Measurements from ENCODE around the gene CD63.

Gene CD63

DNA sequence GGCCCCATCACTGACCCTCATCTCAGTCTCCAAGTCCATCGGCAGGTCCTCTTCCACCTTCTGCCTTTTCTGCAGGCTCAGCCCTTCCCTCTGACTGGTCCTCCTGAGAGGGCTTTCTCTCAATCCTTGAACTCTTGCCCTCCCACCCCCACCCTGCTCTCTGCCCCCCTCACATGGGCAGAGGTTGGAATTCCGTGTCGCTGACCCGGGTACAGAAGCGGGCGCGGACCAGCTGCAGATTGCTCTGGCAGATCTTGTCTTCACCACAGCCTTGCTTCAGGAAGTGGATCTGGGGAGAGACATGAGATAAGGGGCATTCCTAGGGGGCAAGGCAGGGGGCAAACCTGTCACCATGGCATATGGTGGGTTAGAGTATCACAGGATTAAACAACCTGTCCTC is 33.5 kb downstream of the CD63 start:
- in situ Hi-C loops (cut with HindIII; ENCODE audit: low pct_unique_long_range_greater_than_20kb, low sequenced_read_pairs), result no loop called here
- DNase-seq (ENCODE audit: low read depth in 1 of 2, low spot score in 1 of 2), result no peak
- TF ChIP-seq JUND (IDR thresholded peaks at IDR 0.05; ENCODE audit: low read depth), result no peak

- TF ChIP-seq JUND (IDR thresholded peaks at IDR 0.05; ENCODE audit: low read depth), result no peak
- no peak for DNase-seq (ENCODE audit: low read depth in 1 of 2, low spot score in 1 of 2)
- in situ Hi-C loops (cut with HindIII; ENCODE audit: low pct_unique_long_range_greater_than_20kb, low sequenced_read_pairs), result no loop called here
Observed at GRCh38 chr12:55694651-55695050, 34.2 kb downstream of the CD63 start.

GRCh38 chr12:55694188-55694515 is 34.7 kb downstream of the CD63 start:
- in situ Hi-C loops (cut with HindIII; ENCODE audit: low pct_unique_long_range_greater_than_20kb, low sequenced_read_pairs), result no loop called here
- TF ChIP-seq JUND (IDR thresholded peaks at IDR 0.05; ENCODE audit: low read depth), result no peak
- no peak for DNase-seq (ENCODE audit: low read depth in 1 of 2, low spot score in 1 of 2)

- no peak for TF ChIP-seq JUND (IDR thresholded peaks at IDR 0.05; ENCODE audit: low read depth)
- no peak for DNase-seq (ENCODE audit: low read depth in 1 of 2, low spot score in 1 of 2)
- in situ Hi-C loops (cut with HindIII; ENCODE audit: low pct_unique_long_range_greater_than_20kb, low sequenced_read_pairs), result no loop called here
Observed at GRCh38 chr12:55693323-55694187, 35.3 kb downstream of the CD63 start.

GRCh38 chr12:55692631-55693322 is 36.0 kb downstream of the CD63 start:
- no peak for TF ChIP-seq JUND (IDR thresholded peaks at IDR 0.05; ENCODE audit: low read depth)
- no peak for DNase-seq (ENCODE audit: low read depth in 1 of 2, low spot score in 1 of 2)
- in situ Hi-C loops (cut with HindIII; ENCODE audit: low pct_unique_long_range_greater_than_20kb, low sequenced_read_pairs), result no loop called here

GRCh38 chr12:55688716-55689655 is 39.8 kb downstream of the CD63 start:
- no peak for TF ChIP-seq JUND (IDR thresholded peaks at IDR 0.05; ENCODE audit: low read depth)
- no peak for DNase-seq (ENCODE audit: low read depth in 1 of 2, low spot score in 1 of 2)
- in situ Hi-C loops (cut with HindIII; ENCODE audit: low pct_unique_long_range_greater_than_20kb, low sequenced_read_pairs), result no loop called here

DNA sequence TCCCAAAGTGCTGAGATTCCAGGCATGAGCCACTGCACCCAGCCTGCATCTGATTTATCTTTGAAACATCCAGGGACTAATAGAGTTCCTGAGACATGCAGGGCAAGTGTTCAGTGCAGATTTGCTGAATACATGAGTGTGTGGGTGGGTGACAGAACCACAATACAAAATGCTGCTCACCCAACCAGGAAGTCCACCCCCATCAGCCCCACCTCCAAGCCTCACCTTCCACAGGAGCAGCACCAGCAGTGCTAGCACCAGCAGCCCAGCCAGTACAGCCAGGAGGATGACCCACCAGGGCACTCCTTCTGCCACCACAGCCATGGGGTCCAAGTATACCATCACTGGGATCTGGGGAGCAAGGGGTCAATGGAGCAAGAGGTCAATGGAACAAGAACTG is 41.1 kb downstream of the CD63 start:
- TF ChIP-seq JUND (IDR thresholded peaks at IDR 0.05; ENCODE audit: low read depth), result no peak
- in situ Hi-C loops (cut with HindIII; ENCODE audit: low pct_unique_long_range_greater_than_20kb, low sequenced_read_pairs), result no loop called here
- DNase-seq (ENCODE audit: low read depth in 1 of 2, low spot score in 1 of 2), result no peak

- TF ChIP-seq JUND (IDR thresholded peaks at IDR 0.05; ENCODE audit: low read depth), result no peak
- in situ Hi-C loops (cut with HindIII; ENCODE audit: low pct_unique_long_range_greater_than_20kb, low sequenced_read_pairs), result no loop called here
- no peak for DNase-seq (ENCODE audit: low read depth in 1 of 2, low spot score in 1 of 2)
Observed at GRCh38 chr12:55686366-55687010, 42.3 kb downstream of the CD63 start.

- DNase-seq (ENCODE audit: low read depth in 1 of 2, low spot score in 1 of 2), result no peak
- in situ Hi-C loops (cut with HindIII; ENCODE audit: low pct_unique_long_range_greater_than_20kb, low sequenced_read_pairs), result no loop called here
- TF ChIP-seq JUND (IDR thresholded peaks at IDR 0.05; ENCODE audit: low read depth), result no peak
Observed at GRCh38 chr12:55685671-55686070, 43.1 kb downstream of the CD63 start.

GRCh38 chr12:55684761-55685370 is 43.9 kb downstream of the CD63 start:
- no peak for DNase-seq (ENCODE audit: low read depth in 1 of 2, low spot score in 1 of 2)
- no peak for TF ChIP-seq JUND (IDR thresholded peaks at IDR 0.05; ENCODE audit: low read depth)
- in situ Hi-C loops (cut with HindIII; ENCODE audit: low pct_unique_long_range_greater_than_20kb, low sequenced_read_pairs), result no loop called here

GRCh38 chr12:55683676-55684075 is 45.1 kb downstream of the CD63 start:
- no peak for DNase-seq (ENCODE audit: low read depth in 1 of 2, low spot score in 1 of 2)
- in situ Hi-C loops (cut with HindIII; ENCODE audit: low pct_unique_long_range_greater_than_20kb, low sequenced_read_pairs), result no loop called here
- no peak for TF ChIP-seq JUND (IDR thresholded peaks at IDR 0.05; ENCODE audit: low read depth)

Data from T47D (cell line).